ENCODE data around the gene LRRC32. TPM values are rescaled to one million over a fixed set of nuclear protein-coding genes. Genes with fewer than 3 reads are reported as not detected.

LRRC32 gene
- total and polyA plus RNA-seq, 2 experiments from 2014 or later, result 0.42 to 0.58 TPM

DNA sequence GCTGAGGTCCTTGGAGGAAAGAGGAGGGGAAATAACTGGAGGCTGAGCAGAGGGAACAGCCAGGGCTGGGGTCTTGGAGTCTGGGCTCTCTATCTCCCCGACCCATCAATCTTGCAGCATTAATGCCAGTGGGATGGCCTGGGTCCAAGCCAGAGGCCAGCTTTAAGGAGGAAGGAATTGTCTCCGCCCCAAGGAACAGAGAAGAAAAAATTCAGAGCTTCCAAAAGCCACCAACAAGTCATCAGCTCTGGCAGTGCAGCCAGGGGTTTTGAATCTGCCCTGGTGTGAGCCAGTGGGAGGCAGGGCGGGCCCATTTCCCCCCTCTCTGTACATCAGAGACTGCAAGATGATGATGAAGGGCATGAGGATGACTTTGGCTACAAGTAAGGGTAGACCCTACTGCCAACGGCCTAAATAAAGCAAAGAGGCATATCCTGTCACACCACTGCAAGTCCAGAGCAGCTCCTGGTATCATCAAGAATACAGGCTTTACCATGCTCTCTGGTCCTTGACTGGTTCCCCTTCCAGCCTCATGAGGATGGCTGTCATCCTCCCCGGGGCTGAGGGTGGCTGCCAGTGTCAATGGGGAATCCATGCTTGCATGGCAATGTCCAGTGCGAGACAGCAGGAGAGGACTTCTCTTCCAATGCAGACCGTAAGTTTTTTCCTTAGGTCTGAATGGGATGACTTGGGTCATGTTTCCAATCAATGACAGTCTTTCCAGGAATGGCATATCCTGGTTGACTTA is 34.4 kb downstream of the LRRC32 start:
- no peaks in the 10 kb centered on the region for H3K27me3 ChIP-seq (ENCODE audit: insufficient read depth)
- no peaks in the 10 kb centered on the region for H3K79me2 ChIP-seq (replicated peaks; ENCODE audit: insufficient read depth)
- peaks cover 7% of the 10 kb centered on the region for H3K27me3 Mint-ChIP-seq (ENCODE audit: insufficient read depth, low read depth, poor library complexity)
- peaks cover 5% of the 10 kb centered on the region for H3K4me1 Mint-ChIP-seq
- no peak overlapping the region for H3K4me3 Mint-ChIP-seq
- peaks cover 6% of the 10 kb centered on the region; the same call in 1 of the 2 replicates for H3K9me2 ChIP-seq (ENCODE audit: insufficient read depth)
- H3K27ac Mint-ChIP-seq, result no peak overlapping the region
- no peaks in the 10 kb centered on the region for H3K36me3 ChIP-seq (ENCODE audit: insufficient read depth)
- H3K9me3 Mint-ChIP-seq, result no peaks in the 10 kb centered on the region
- TF ChIP-seq POLR2AphosphoS5 (IDR thresholded peaks at IDR 0.05; ENCODE audit: low read depth), result no peak
- TF ChIP-seq ZNF114 (CRISPR knock-in tag; IDR thresholded peaks at IDR 0.05), result no peak
- TF ChIP-seq EZH2phosphoT487 (IDR thresholded peaks at IDR 0.05; ENCODE audit: unreplicated experiment), result no peak
- TF ChIP-seq NANOG (IDR thresholded peaks at IDR 0.05; ENCODE audit: borderline replicate concordance), result no peak
- no peak for TF ChIP-seq ZNF331 (CRISPR knock-in tag; IDR thresholded peaks at IDR 0.05; ENCODE audit: low read depth)
- no peak for TF ChIP-seq JUNB (IDR thresholded peaks at IDR 0.05; ENCODE audit: unreplicated experiment)
- no peak for TF ChIP-seq STAT1 (IDR thresholded peaks at IDR 0.05; ENCODE audit: unreplicated experiment)
- TF ChIP-seq, protein P1, sequence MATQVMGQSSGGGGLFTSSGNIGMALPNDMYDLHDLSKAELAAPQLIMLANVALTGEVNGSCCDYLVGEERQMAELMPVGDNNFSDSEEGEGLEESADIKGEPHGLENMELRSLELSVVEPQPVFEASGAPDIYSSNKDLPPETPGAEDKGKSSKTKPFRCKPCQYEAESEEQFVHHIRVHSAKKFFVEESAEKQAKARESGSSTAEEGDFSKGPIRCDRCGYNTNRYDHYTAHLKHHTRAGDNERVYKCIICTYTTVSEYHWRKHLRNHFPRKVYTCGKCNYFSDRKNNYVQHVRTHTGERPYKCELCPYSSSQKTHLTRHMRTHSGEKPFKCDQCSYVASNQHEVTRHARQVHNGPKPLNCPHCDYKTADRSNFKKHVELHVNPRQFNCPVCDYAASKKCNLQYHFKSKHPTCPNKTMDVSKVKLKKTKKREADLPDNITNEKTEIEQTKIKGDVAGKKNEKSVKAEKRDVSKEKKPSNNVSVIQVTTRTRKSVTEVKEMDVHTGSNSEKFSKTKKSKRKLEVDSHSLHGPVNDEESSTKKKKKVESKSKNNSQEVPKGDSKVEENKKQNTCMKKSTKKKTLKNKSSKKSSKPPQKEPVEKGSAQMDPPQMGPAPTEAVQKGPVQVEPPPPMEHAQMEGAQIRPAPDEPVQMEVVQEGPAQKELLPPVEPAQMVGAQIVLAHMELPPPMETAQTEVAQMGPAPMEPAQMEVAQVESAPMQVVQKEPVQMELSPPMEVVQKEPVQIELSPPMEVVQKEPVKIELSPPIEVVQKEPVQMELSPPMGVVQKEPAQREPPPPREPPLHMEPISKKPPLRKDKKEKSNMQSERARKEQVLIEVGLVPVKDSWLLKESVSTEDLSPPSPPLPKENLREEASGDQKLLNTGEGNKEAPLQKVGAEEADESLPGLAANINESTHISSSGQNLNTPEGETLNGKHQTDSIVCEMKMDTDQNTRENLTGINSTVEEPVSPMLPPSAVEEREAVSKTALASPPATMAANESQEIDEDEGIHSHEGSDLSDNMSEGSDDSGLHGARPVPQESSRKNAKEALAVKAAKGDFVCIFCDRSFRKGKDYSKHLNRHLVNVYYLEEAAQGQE (IDR thresholded peaks at IDR 0.05; ENCODE audit: unreplicated experiment), result no peak
- TF ChIP-seq, protein P2, sequence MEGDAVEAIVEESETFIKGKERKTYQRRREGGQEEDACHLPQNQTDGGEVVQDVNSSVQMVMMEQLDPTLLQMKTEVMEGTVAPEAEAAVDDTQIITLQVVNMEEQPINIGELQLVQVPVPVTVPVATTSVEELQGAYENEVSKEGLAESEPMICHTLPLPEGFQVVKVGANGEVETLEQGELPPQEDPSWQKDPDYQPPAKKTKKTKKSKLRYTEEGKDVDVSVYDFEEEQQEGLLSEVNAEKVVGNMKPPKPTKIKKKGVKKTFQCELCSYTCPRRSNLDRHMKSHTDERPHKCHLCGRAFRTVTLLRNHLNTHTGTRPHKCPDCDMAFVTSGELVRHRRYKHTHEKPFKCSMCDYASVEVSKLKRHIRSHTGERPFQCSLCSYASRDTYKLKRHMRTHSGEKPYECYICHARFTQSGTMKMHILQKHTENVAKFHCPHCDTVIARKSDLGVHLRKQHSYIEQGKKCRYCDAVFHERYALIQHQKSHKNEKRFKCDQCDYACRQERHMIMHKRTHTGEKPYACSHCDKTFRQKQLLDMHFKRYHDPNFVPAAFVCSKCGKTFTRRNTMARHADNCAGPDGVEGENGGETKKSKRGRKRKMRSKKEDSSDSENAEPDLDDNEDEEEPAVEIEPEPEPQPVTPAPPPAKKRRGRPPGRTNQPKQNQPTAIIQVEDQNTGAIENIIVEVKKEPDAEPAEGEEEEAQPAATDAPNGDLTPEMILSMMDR (conservative IDR thresholded peaks at IDR 0.05; ENCODE audit: low read depth in 2 of 2), result no peak
- TF ChIP-seq, protein P3, sequence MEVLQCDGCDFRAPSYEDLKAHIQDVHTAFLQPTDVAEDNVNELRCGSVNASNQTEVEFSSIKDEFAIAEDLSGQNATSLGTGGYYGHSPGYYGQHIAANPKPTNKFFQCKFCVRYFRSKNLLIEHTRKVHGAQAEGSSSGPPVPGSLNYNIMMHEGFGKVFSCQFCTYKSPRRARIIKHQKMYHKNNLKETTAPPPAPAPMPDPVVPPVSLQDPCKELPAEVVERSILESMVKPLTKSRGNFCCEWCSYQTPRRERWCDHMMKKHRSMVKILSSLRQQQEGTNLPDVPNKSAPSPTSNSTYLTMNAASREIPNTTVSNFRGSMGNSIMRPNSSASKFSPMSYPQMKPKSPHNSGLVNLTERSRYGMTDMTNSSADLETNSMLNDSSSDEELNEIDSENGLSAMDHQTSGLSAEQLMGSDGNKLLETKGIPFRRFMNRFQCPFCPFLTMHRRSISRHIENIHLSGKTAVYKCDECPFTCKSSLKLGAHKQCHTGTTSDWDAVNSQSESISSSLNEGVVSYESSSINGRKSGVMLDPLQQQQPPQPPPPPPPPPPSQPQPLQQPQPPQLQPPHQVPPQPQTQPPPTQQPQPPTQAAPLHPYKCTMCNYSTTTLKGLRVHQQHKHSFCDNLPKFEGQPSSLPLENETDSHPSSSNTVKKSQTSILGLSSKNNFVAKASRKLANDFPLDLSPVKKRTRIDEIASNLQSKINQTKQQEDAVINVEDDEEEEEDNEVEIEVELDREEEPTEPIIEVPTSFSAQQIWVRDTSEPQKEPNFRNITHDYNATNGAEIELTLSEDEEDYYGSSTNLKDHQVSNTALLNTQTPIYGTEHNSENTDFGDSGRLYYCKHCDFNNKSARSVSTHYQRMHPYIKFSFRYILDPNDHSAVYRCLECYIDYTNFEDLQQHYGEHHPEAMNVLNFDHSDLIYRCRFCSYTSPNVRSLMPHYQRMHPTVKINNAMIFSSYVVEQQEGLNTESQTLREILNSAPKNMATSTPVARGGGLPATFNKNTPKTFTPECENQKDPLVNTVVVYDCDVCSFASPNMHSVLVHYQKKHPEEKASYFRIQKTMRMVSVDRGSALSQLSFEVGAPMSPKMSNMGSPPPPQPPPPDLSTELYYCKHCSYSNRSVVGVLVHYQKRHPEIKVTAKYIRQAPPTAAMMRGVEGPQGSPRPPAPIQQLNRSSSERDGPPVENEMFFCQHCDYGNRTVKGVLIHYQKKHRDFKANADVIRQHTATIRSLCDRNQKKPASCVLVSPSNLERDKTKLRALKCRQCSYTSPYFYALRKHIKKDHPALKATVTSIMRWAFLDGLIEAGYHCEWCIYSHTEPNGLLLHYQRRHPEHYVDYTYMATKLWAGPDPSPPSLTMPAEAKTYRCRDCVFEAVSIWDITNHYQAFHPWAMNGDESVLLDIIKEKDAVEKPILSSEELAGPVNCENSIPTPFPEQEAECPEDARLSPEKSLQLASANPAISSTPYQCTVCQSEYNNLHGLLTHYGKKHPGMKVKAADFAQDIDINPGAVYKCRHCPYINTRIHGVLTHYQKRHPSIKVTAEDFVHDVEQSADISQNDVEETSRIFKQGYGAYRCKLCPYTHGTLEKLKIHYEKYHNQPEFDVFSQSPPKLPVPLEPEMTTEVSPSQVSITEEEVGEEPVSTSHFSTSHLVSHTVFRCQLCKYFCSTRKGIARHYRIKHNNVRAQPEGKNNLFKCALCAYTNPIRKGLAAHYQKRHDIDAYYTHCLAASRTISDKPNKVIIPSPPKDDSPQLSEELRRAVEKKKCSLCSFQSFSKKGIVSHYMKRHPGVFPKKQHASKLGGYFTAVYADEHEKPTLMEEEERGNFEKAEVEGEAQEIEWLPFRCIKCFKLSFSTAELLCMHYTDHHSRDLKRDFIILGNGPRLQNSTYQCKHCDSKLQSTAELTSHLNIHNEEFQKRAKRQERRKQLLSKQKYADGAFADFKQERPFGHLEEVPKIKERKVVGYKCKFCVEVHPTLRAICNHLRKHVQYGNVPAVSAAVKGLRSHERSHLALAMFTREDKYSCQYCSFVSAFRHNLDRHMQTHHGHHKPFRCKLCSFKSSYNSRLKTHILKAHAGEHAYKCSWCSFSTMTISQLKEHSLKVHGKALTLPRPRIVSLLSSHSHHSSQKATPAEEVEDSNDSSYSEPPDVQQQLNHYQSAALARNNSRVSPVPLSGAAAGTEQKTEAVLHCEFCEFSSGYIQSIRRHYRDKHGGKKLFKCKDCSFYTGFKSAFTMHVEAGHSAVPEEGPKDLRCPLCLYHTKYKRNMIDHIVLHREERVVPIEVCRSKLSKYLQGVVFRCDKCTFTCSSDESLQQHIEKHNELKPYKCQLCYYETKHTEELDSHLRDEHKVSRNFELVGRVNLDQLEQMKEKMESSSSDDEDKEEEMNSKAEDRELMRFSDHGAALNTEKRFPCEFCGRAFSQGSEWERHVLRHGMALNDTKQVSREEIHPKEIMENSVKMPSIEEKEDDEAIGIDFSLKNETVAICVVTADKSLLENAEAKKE (CRISPR knock-in tag; IDR thresholded peaks at IDR 0.05), result no peak
- no peak for TF ChIP-seq EZH2 (IDR thresholded peaks at IDR 0.05; ENCODE audit: low read depth, unreplicated experiment)
- TF ChIP-seq, protein P4, sequence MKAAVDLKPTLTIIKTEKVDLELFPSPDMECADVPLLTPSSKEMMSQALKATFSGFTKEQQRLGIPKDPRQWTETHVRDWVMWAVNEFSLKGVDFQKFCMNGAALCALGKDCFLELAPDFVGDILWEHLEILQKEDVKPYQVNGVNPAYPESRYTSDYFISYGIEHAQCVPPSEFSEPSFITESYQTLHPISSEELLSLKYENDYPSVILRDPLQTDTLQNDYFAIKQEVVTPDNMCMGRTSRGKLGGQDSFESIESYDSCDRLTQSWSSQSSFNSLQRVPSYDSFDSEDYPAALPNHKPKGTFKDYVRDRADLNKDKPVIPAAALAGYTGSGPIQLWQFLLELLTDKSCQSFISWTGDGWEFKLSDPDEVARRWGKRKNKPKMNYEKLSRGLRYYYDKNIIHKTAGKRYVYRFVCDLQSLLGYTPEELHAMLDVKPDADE (IDR thresholded peaks at IDR 0.05), result no peak
- no peak for TF ChIP-seq CREB1 (CRISPR knock-in tag; IDR thresholded peaks at IDR 0.05; ENCODE audit: low read depth)
- DNase-seq (ENCODE audit: low spot score) (no peak), ATAC-seq (no peak)
- H3K4me3 ChIP-seq, result no peak overlapping the region
- no peak overlapping the region for H3K4me2 ChIP-seq
- no peaks in the 10 kb centered on the region; the same call in 2 of the 3 replicates for H3K36me3 Mint-ChIP-seq (ENCODE audit: low read depth)
- no peaks in the 10 kb centered on the region for H3F3A ChIP-seq (replicated peaks; ENCODE audit: low read depth)
- H2AFZ ChIP-seq, result no peak overlapping the region
- H3K4me1 ChIP-seq (ENCODE audit: insufficient read depth), result no peaks in the 10 kb centered on the region
- H4K20me1 ChIP-seq (replicated peaks; ENCODE audit: insufficient read depth), result no peaks in the 10 kb centered on the region
- no peak overlapping the region for H3K27ac ChIP-seq (ENCODE audit: low read depth)
